ENCODE results near the gene DPYSL4.

GRCh38 chr10:132239126-132240031 lies 52.6 kb downstream of the DPYSL4 start:
- no peak for TF ChIP-seq MXI1 (IDR thresholded peaks at IDR 0.05; ENCODE audit: borderline replicate concordance, low read depth, low read length)
- TF ChIP-seq CTCF (conservative IDR thresholded peaks at IDR 0.05; ENCODE audit: low read depth, low read length) = no peak
- TF ChIP-seq CHD1 (IDR thresholded peaks at IDR 0.05; ENCODE audit: low read depth, low read length) = no peak
- no peak for TF ChIP-seq MAFK (IDR thresholded peaks at IDR 0.05; ENCODE audit: low read depth, low read length)
- no peak for TF ChIP-seq POLR2A (IDR thresholded peaks at IDR 0.05; ENCODE audit: low read depth, low read length)
- TF ChIP-seq SMC3 (IDR thresholded peaks at IDR 0.05; ENCODE audit: low read depth, low read length) = no peak
- no peak for TF ChIP-seq RAD21 (IDR thresholded peaks at IDR 0.05; ENCODE audit: low read length)
- TF ChIP-seq CEBPB (IDR thresholded peaks at IDR 0.05; ENCODE audit: low read depth, low read length) = no peak
- no peak for TF ChIP-seq RFX5 (IDR thresholded peaks at IDR 0.05; ENCODE audit: low read depth, low read length)
- TF ChIP-seq ELK1 (IDR thresholded peaks at IDR 0.05; ENCODE audit: borderline replicate concordance, low read depth, low read length) = no peak
- TF ChIP-seq FOS (IDR thresholded peaks at IDR 0.05; ENCODE audit: low read depth, low read length) = no peak

Measured in IMR-90 (cell line).